Thyroid gland (tissue), 4 donors: ENCODE data around the gene SYTL2.

Experiments
- POLR2A ChIP-seq, 2 donors: fragments of 450-650 bp; IDR thresholded peaks; one replicate each; pipeline ENCODE4 v1.6.1; 2017; ENCODE audit warnings: antibody characterized with exemption in 2 of 2, mild to moderate bottlenecking in 2 of 2, moderate library complexity in 1 of 2
- TF ChIP-seq, protein P1 (sequence below), 6 experiments: fragments of 200-600 bp in 3 of 6; fragments of 450-650 bp in 3 of 6; sonication (generic) in 3 of 6; IDR thresholded peaks; one replicate each; pipeline ENCODE4 v1.5.1; 2016 to 2019; ENCODE audit warnings: antibody characterized with exemption in 6 of 6, mild to moderate bottlenecking in 2 of 6, inconsistent platforms in 1 of 6, moderate library complexity in 1 of 6

DNA sequence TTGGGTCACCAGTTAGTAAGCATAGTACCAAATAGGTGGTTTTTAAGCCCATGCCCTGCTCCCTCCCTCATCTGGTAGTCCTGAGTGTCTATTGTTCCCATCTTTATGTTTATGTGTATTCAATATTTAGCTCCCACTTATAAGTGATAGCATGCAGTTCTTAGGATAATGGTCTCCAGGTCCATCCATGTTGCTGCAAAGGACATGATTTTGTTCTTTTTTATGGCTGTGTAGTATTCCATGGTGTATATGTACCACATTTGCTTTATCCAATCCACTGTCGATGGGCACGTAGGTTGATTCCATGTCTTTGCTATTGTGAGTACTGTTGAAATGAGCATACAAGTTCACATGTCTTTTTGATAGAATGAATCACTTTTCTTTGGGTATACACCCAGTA lies 18.2 kb upstream of the SYTL2 start:
- TF ChIP-seq, protein P1, sequence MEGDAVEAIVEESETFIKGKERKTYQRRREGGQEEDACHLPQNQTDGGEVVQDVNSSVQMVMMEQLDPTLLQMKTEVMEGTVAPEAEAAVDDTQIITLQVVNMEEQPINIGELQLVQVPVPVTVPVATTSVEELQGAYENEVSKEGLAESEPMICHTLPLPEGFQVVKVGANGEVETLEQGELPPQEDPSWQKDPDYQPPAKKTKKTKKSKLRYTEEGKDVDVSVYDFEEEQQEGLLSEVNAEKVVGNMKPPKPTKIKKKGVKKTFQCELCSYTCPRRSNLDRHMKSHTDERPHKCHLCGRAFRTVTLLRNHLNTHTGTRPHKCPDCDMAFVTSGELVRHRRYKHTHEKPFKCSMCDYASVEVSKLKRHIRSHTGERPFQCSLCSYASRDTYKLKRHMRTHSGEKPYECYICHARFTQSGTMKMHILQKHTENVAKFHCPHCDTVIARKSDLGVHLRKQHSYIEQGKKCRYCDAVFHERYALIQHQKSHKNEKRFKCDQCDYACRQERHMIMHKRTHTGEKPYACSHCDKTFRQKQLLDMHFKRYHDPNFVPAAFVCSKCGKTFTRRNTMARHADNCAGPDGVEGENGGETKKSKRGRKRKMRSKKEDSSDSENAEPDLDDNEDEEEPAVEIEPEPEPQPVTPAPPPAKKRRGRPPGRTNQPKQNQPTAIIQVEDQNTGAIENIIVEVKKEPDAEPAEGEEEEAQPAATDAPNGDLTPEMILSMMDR (IDR thresholded peaks at IDR 0.05): no peak
- no peak for TF ChIP-seq POLR2A (IDR thresholded peaks at IDR 0.05)
